Fibroblast of mammary gland (primary cell): ENCODE data around the gene PPBP.
A peak's percentile ranks its signal among the peaks of the same experiment; 100 is the strongest.
"Not testable (repeated sequence)": the region's sequence is repeated elsewhere in the genome, so short reads cannot be mapped to it uniquely, and the experiment has no call there.

ENCODE experiments used
- DNase-seq: peaks from one replicate; pipeline ENCODE4 v3.0.0-alpha.2; 2010; ENCODE audit warnings: low read depth
- H3K4me3 ChIP-seq: 2 replicates; pipeline ENCODE4 v1.5.1; 2011; ENCODE audit warnings: low read depth, mild to moderate bottlenecking, low read length, moderate library complexity; ENCODE audit not compliant: control insufficient read depth
- TF ChIP-seq, protein P1 (sequence below): conservative IDR thresholded peaks from 2 replicates; pipeline ENCODE4 v1.5.1; 2011; ENCODE audit warnings: low read depth, low read length, inconsistent platforms; ENCODE audit not compliant: control insufficient read depth, insufficient read depth

Gene PPBP

GRCh38 chr4:73974352-73974751 is 13.6 kb downstream of the PPBP start:
- TF ChIP-seq, protein P1, sequence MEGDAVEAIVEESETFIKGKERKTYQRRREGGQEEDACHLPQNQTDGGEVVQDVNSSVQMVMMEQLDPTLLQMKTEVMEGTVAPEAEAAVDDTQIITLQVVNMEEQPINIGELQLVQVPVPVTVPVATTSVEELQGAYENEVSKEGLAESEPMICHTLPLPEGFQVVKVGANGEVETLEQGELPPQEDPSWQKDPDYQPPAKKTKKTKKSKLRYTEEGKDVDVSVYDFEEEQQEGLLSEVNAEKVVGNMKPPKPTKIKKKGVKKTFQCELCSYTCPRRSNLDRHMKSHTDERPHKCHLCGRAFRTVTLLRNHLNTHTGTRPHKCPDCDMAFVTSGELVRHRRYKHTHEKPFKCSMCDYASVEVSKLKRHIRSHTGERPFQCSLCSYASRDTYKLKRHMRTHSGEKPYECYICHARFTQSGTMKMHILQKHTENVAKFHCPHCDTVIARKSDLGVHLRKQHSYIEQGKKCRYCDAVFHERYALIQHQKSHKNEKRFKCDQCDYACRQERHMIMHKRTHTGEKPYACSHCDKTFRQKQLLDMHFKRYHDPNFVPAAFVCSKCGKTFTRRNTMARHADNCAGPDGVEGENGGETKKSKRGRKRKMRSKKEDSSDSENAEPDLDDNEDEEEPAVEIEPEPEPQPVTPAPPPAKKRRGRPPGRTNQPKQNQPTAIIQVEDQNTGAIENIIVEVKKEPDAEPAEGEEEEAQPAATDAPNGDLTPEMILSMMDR, result no peak
- no peak for DNase-seq
- no peak overlapping the region for H3K4me3 ChIP-seq

- H3K4me3 ChIP-seq, result no peak overlapping the region
- no peak for DNase-seq
- TF ChIP-seq, protein P1, result no peak
Observed at GRCh38 chr4:73970945-73971344, 17.0 kb downstream of the PPBP start.

DNA sequence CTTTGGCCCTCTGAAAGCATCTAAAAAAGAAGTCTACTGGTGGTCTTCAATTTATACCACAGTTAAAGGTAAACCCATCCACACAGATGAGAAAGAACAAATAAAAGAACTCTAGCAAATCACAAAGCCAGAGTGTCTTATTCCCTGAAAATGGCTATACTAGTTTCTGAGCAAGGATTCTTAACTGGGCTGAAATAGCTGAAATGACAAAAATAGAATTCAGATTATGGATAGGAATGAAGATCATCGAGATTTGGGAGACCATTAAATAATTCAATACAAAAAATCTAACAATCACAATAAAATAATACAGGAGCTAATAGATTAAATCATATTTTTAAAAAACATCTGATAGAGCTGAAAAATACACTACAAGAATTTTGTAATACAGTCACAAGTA is 18.0 kb downstream of the PPBP start:
- H3K4me3 ChIP-seq, result no peak overlapping the region
- TF ChIP-seq, protein P1, result no peak
- no peak for DNase-seq

- DNase-seq, result no peak
- no peak overlapping the region for H3K4me3 ChIP-seq
- TF ChIP-seq, protein P1, result no peak
Observed at GRCh38 chr4:73967866-73968265, 20.1 kb downstream of the PPBP start.

- TF ChIP-seq, protein P1, result peak; percentile 36
- H3K4me3 ChIP-seq, result no peak overlapping the region
- peak; percentile 28 for DNase-seq
Observed at GRCh38 chr4:73964862-73965611, 23.0 kb downstream of the PPBP start.

DNA sequence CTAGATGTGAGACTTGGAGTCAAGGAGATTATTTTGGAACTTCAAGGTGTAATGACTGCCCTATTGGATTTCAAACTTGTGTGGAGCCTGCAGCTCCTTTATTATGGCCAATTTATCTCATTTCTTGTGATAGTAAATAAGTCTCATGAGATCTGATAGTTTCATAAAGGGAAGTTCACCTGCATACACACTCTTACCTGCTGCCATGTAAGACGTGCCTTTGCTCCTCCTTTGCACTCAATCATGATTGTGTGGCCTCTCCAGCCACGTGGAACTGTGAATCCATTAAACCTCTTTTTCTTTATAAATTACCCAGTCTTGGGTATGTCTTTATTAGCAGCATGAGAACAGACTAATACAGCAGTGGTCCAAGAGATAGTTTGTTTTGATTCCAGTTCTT is 25.3 kb downstream of the PPBP start:
- H3K4me3 ChIP-seq, result no peak overlapping the region
- DNase-seq, result no peak
- TF ChIP-seq, protein P1, result no peak

GRCh38 chr4:73959041-73959440 is 28.9 kb downstream of the PPBP start:
- not testable (repeated sequence) for H3K4me3 ChIP-seq, DNase-seq
